Liver (tissue), 3 donors: ENCODE measurements around the gene ABCC5.

Experiments
- ATF3 ChIP-seq: IDR thresholded peaks from 2 replicates; pipeline ENCODE4 v1.6.1; 2016; ENCODE audit warnings: antibody characterized with exemption
- CTCF ChIP-seq: fragments of 150-350 bp; IDR thresholded peaks from 2 replicates; pipeline ENCODE4 v1.5.1; 2017; ENCODE audit warnings: improper control_type of control experiment, low read depth, low read length; ENCODE audit not compliant: missing input control
- EGR1 ChIP-seq, 2 donors: IDR thresholded peaks; 2 replicates each; pipeline ENCODE4 v1.6.1; 2016 to 2018; ENCODE audit warnings: antibody characterized with exemption in 2 of 2, low read depth in 2 of 2
- FOXA1 ChIP-seq: IDR thresholded peaks from 2 replicates; pipeline ENCODE4 v1.6.1; 2016; ENCODE audit warnings: antibody characterized with exemption
- FOXA2 ChIP-seq: IDR thresholded peaks from 2 replicates; pipeline ENCODE4 v1.6.1; 2016; ENCODE audit warnings: antibody characterized with exemption
- HNF4G ChIP-seq: IDR thresholded peaks from 2 replicates; pipeline ENCODE4 v1.6.1; 2016; ENCODE audit warnings: antibody characterized with exemption
- JUND ChIP-seq, 2 donors: IDR thresholded peaks; 2 replicates each; pipeline ENCODE4 v1.6.1; 2016; ENCODE audit warnings: antibody characterized with exemption in 2 of 2
- MAX ChIP-seq: IDR thresholded peaks from 2 replicates; pipeline ENCODE4 v1.6.1; 2016; ENCODE audit warnings: antibody characterized with exemption
- REST ChIP-seq: IDR thresholded peaks from 2 replicates; pipeline ENCODE4 v1.6.1; 2016; ENCODE audit warnings: antibody characterized with exemption, mild to moderate bottlenecking
- RXRA ChIP-seq, 2 donors: IDR thresholded peaks; 2 replicates each; pipeline ENCODE4 v1.6.1; 2017 to 2018; ENCODE audit warnings: antibody characterized with exemption in 2 of 2, mild to moderate bottlenecking in 1 of 2
- SP1 ChIP-seq: IDR thresholded peaks from 2 replicates; pipeline ENCODE4 v1.6.1; 2018; ENCODE audit warnings: antibody characterized with exemption, mild to moderate bottlenecking
- TAF1 ChIP-seq: conservative IDR thresholded peaks from 2 replicates; pipeline ENCODE4 v1.6.1; 2016; ENCODE audit warnings: antibody characterized with exemption, mild to moderate bottlenecking
- YY1 ChIP-seq: IDR thresholded peaks from 2 replicates; pipeline ENCODE4 v1.6.1; 2016; ENCODE audit warnings: antibody characterized with exemption, mild to moderate bottlenecking
- ZBTB33 ChIP-seq: IDR thresholded peaks from 2 replicates; pipeline ENCODE4 v1.6.1; 2016; ENCODE audit warnings: antibody characterized with exemption
- donor health status: healthy.
- donor health status: healthy.

GRCh38 chr3:183880121-183880520 lies 137.6 kb downstream of the ABCC5 start:
- TF ChIP-seq EGR1 (IDR thresholded peaks at IDR 0.05; ENCODE audit: low read depth in 2 of 2) (no peak), TAF1 (no peak), CTCF (no peak), HNF4G (no peak), ATF3 (no peak), REST (no peak), FOXA1 (no peak), FOXA2 (no peak), YY1 (no peak), RXRA (IDR thresholded peaks at IDR 0.05) (no peak), MAX (no peak), ZBTB33 (no peak), JUND (IDR thresholded peaks at IDR 0.05) (no peak), SP1 (no peak)
